ENCODE data around the gene BRWD1. TPM values are rescaled to one million over a fixed set of nuclear protein-coding genes. Genes with fewer than 3 reads are reported as not detected.

BRWD1 gene
- total and polyA plus RNA-seq, 2 of the 8 experiments (the other 6 are each of a cell fraction or from before 2014, with no cell fraction given), result 9.3 to 45.2 TPM

DNA sequence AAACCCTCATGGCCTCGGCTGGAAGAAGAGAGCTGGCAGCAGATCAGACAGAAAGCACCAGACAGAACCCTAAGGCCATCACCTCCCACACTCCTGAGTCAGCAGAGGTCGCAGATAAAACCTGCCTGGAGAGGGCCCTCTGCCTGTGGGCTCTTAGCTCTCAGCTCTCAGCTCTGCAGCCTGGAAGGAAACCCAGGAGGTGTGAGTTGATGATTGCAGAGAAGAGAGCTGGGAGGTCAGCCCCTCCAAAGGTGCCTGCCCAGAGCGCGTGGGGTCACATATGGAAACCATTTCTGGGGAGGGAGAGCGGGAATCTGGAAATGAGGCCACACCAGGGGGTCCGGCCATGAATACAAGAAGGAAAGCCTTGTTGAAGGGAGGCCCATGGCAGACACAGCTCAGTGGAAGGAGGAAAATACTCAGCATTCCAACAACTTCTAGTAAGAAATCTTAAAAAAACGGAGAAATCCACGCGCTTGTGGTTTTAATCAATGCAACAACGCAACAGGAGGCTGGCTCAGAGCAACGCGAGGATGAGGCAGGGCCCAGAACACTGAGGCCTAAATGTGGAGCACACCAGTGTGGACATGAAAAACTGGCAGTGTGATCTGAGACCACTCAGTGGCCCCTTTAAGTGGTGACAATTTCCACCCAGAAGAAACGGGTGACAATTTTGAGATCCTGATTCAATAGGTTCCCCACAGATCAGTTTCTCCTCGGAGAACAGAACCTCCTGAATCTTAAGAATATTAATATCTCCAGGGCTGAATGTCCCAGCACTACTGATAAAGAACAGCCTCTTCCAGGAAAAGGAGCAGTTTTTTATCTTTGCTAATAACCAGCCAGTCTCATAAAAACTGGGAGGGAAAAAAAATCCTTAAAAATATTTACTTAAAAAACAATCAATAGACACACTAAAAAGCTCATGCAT lies 175.9 kb downstream of the BRWD1 start (continued):
- TF ChIP-seq BCL11A (IDR thresholded peaks at IDR 0.05; ENCODE audit: low read depth in 2 of 2, low read length in 2 of 2) (no peak), SP1 (IDR thresholded peaks at IDR 0.05; ENCODE audit: low read depth, low read length) (no peak), SIRT6 (IDR thresholded peaks at IDR 0.05; ENCODE audit: low read length) (no peak), CBX5 (IDR thresholded peaks at IDR 0.05; ENCODE audit: low read depth, low read length) (no peak), RNF2 (IDR thresholded peaks at IDR 0.05; ENCODE audit: borderline replicate concordance, low read depth, low read length, missing control alignments, poor library complexity, severe bottlenecking) (no peak), RAD21 (IDR thresholded peaks at IDR 0.05 in 1 of 2, conservative IDR thresholded peaks at IDR 0.05 in 1 of 2; ENCODE audit: low read depth in 2 of 2, low read length in 2 of 2) (peak; percentile 23 to 28; a peak in 2 of 4 replicates), KDM5A (IDR thresholded peaks at IDR 0.05; ENCODE audit: low read length) (no peak), POU5F1 (IDR thresholded peaks at IDR 0.05; ENCODE audit: low read depth, low read length) (no peak), CHD1 (IDR thresholded peaks at IDR 0.05; ENCODE audit: low read depth, low read length) (no peak), ASH2L (IDR thresholded peaks at IDR 0.05; ENCODE audit: low read length) (no peak), MAFK (IDR thresholded peaks at IDR 0.05; ENCODE audit: low read depth, low read length) (peak; percentile 54; the same call in 1 of the 2 replicates), JUN (IDR thresholded peaks at IDR 0.05; ENCODE audit: low read depth, low read length) (no peak), JUND (IDR thresholded peaks at IDR 0.05; ENCODE audit: low read length) (no peak), NANOG (IDR thresholded peaks at IDR 0.05; ENCODE audit: insufficient read depth, low read depth, low read length, poor library complexity, severe bottlenecking) (no peak), SAP30 (IDR thresholded peaks at IDR 0.05; ENCODE audit: insufficient read depth, insufficient replicate concordance, low read length) (no peak)
- TF ChIP-seq, protein P1, sequence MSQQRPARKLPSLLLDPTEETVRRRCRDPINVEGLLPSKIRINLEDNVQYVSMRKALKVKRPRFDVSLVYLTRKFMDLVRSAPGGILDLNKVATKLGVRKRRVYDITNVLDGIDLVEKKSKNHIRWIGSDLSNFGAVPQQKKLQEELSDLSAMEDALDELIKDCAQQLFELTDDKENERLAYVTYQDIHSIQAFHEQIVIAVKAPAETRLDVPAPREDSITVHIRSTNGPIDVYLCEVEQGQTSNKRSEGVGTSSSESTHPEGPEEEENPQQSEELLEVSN (IDR thresholded peaks at IDR 0.05), result peak; percentile 59
- TF ChIP-seq, protein P2, sequence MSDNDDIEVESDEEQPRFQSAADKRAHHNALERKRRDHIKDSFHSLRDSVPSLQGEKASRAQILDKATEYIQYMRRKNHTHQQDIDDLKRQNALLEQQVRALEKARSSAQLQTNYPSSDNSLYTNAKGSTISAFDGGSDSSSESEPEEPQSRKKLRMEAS (IDR thresholded peaks at IDR 0.05), result no peak

Data from H1 (cell line).